ENCODE data around the gene MVD.

The MVD gene

GRCh38 chr16:88662843-88663606, at the start of gene MVD:
MVD (minus strand) TSS chr16:88663091; CDS start chr16:88663080, 11 bp downstream.
- peak; percentile 71 for DNase-seq

GRCh38 chr16:88712362-88712979, 49.6 kb upstream of the MVD start:
- DNase-seq = no peak

GRCh38 chr16:88711750-88712340, 49.0 kb upstream of the MVD start:
- DNase-seq = no peak

GRCh38 chr16:88710556-88710955, 47.7 kb upstream of the MVD start:
- no peak for DNase-seq

- DNase-seq = no peak
Measured at GRCh38 chr16:88706965-88707826, 44.3 kb upstream of the MVD start.

GRCh38 chr16:88706229-88706964, 43.5 kb upstream of the MVD start, which contains the start of the genes CTU2 and RNF166:
CTU2 (plus strand) TSS chr16:88706503; CDS start chr16:88706531, 28 bp downstream.
RNF166 (minus strand) TSS chr16:88706408; CDS start chr16:88706325, 83 bp downstream.
- DNase-seq = no peak

- DNase-seq = no peak
Measured at GRCh38 chr16:88705801-88706228, 42.9 kb upstream of the MVD start.

GRCh38 chr16:88705076-88705684, 42.3 kb upstream of the MVD start:
- DNase-seq = no peak

- no peak for DNase-seq
Measured at GRCh38 chr16:88703486-88704309, 40.8 kb upstream of the MVD start.

GRCh38 chr16:88702371-88703210, 39.7 kb upstream of the MVD start:
- no peak for DNase-seq

- DNase-seq = no peak
Measured at GRCh38 chr16:88701581-88702370, 38.9 kb upstream of the MVD start.

GRCh38 chr16:88700636-88701482, 38.0 kb upstream of the MVD start:
- DNase-seq = no peak

GRCh38 chr16:88700322-88700635, 37.4 kb upstream of the MVD start:
- no peak for DNase-seq

GRCh38 chr16:88699180-88699579, 36.3 kb upstream of the MVD start:
- no peak for DNase-seq

GRCh38 chr16:88698646-88699045, 35.8 kb upstream of the MVD start:
- no peak for DNase-seq

- no peak for DNase-seq
Measured at GRCh38 chr16:88697831-88698615, 35.1 kb upstream of the MVD start.

GRCh38 chr16:88697116-88697830, 34.4 kb upstream of the MVD start:
- DNase-seq = no peak

Measured in NCI-H2081 treated with DMSO at 0.1 percent for 48 hours (cell line).